Activated CD8-positive, alpha-beta memory T cell treated with anti-CD3 and anti-CD28 coated beads for 1 hour (primary cell): Measurements from ENCODE around the gene SH3GL3.

Experiments
- DNase-seq, 2 donors: peaks; one replicate each; pipeline ENCODE4 v3.0.0-alpha.2; 2020; ENCODE audit warnings: low read depth in 1 of 2; ENCODE audit errors: extremely low read depth in 1 of 2

Gene SH3GL3

GRCh38 chr15:83458381-83458780, 11.2 kb downstream of the SH3GL3 start:
- no peak for DNase-seq

- no peak for DNase-seq
Observed at GRCh38 chr15:83462026-83462425, 14.9 kb downstream of the SH3GL3 start.

GRCh38 chr15:83462953-83463433, 15.9 kb downstream of the SH3GL3 start:
- no peak for DNase-seq

- DNase-seq = no peak
Observed at GRCh38 chr15:83470887-83471286, 23.7 kb downstream of the SH3GL3 start.

DNA sequence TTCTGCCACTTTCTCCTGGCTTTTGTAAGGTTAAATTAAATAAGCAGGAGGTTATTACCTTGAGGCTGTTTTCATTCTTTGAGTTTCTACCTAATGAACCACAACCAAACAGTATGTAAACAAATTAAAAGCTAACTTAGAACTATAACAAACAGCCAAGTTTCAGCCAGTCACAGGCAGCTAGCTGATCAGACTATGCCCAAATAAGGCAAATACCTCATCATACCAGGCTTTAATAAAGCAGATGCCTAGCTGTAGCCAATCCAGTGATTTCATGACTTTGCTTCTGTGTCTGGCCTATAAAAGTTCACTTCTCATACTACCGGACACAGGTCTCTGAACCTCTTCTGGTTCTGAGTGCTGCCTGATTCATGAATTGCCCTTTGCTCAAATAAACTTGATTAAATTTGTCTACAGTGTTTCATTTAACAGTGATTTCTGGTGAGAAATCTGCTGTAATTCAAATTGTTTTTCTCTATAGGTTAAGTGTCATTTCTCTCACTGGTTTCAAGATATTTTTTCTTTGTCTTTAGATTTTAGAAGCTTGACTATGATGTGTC, 24.2 kb downstream of the SH3GL3 start:
- DNase-seq = no peak

DNA sequence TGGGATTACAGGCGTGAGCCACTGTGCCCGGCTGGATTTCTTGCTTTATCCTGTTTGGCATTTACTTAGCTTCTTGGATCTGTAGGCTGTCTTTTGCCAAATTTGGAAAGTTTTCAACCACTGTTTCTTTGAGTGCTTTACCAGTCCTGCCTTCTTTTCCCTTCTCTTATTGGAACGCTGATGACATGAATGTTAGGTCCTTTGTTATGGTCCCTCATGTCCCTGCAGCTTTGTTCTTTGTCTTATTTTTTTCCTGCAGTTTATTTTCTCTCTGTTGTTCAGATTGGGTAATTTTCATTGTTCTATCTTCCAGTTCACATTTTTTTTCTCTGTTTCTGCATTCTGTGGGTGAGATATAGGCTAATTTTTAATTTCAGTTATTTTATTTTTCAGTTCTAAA, 25.0 kb downstream of the SH3GL3 start:
- DNase-seq = no peak

DNA sequence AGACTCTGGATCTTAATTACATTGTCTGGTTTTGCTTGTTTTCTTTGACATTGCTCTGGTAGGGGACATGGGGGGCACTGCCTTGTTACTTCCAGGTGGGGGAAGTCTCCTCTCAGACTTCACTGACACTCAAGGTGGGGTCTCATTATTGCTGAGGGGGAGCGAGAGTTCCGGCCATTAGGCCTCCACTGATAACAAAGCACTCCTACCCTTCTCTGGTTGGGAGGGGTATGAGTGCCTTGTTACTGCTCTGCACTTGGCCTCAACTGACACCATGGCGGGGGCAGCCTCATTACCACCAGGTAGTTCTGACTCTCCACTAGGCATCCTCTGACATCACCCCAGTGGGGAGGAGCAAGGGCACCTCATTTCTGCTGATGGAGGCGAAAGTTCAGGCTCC, 25.7 kb downstream of the SH3GL3 start:
- no peak for DNase-seq

DNA sequence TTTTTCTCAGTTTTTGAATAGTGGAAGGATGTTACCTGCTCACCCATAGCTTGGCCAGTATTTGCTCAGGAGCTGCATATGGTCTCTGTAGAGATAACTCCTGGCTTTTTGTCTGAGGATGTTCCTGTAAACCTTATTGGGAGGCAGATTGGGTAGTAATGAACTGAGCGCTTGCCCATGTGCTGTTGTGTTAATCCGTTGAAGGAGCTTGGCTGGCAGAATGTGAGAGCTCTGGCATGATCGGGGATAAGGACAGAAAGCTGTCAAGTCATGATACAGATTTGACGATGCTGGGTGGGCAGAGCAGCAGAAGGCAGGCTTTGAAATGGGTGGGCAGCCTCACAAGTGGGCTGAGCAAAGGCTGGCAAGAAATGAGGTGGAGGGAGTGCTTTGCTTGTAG, 27.4 kb downstream of the SH3GL3 start:
- DNase-seq = no peak

GRCh38 chr15:83475551-83475950, 28.4 kb downstream of the SH3GL3 start:
- no peak for DNase-seq

DNA sequence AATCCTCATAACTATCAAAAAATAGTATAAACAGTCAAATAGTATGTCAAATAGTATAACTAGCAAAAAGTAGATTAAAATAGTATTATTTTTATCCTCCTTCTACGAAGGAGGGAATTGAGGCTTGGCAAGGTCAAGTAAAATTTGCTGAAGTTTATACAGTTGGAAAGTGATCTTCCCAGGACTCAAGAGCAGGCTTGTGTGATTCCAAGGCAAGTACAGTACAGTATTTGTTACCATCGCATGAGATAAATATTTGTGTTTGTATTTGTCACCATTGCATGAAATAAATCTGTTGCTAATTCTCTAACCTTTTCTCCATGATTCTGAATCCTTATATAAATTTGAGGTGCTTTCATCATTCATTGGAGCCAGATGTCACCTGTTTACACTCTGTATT, 28.9 kb downstream of the SH3GL3 start:
- no peak for DNase-seq

DNA sequence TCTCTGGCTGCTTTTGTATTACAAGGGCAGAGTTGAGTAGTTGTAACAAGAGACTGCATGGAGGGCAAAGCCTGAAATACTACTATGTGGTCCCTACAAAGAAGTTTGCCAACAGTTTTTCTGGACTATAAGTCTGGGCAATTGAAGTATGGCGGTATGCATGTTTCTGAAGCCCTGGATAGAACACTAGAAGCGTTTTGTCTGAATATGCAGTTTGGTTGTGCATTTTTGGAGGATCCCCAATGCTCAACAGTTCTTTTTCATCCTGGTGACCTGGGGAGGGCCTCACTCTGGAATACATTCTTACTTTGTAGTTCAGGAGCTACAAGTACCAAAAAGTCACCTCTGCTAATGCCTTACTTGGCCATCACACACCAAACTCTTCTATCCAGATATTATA, 29.6 kb downstream of the SH3GL3 start:
- no peak for DNase-seq

DNA sequence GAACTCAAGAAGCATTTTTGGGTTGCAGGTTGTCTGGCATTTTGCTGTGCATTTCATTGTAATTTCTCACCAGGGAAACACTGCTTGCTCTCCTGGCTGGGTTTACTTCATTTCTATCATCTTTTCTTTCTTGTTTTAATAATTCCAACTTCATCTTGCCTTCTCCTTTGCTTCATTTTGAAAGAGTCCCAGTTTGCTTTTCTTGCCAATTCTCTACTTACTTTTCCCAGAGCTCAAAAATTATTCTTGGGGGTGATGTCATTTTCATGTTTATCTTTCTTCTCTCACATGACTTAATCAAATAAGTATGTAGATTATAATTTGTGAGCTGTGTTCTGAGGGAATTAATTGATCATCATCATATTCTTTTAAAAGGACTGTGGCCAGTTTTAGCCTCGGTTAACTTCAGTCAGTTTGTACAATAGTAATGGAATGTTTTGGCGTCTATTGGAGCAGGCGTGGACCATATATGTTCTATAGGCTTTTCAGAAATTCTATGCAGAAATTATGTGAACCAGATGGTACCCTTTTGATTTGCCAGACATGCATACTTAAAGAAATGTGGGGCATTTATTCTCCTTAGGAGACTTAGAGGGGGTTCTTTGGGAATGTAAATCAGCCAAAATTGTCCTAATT, 30.1 kb downstream of the SH3GL3 start:
- DNase-seq = no peak

DNA sequence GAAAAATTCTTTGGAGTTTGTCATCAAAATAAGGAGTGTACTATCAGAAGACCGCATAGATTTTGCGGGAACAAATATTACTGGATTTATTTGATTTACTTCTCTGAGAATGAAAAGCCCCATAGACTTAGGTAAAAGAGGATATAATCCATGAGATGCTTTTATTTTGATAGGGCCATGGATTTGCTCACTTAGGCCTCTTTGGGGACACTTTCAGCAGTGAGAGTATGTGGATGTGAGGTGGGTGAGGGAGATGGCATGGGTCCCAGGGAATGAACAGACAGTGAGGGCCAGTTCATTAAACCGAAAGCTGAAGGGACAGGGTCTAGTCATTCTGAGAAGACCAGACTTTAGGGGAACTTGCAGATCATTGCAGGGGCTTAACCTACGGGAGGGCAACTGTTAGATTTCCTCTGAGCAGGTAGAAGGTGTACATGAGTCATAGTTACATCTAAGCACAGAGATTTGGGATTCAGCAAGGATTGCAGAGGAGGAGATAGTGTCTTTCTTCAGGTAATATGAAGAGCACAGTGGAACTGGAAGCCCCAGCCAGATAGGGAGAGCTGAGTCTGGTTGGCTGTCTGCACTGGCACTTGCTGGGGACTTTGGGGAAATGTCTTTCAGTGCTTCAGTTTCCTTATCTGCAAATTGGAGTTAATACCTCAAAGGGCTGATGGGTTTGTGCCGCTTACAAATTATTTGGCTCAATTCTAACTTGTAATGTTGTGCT, 30.8 kb downstream of the SH3GL3 start:
- no peak for DNase-seq

DNA sequence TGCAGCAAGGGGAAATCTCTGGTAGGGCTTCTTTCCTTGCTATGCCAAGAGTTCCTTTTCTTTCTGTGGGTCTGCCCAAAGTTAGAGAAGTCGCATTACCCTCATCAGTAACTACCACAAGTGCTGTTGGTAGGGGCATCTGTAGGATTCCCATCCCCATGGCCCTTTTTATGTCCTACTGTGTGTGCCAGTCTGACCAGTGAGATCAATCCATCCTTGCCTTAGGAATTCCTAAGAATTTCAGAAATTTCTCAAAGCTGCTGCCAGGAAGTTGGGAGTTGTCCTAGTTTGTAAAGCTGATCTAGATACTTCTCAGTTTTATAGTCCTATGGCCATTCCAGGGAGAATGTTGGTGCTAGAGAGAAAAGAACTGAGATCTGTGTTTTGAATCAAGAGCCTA, 36.5 kb downstream of the SH3GL3 start:
- DNase-seq = no peak

DNA sequence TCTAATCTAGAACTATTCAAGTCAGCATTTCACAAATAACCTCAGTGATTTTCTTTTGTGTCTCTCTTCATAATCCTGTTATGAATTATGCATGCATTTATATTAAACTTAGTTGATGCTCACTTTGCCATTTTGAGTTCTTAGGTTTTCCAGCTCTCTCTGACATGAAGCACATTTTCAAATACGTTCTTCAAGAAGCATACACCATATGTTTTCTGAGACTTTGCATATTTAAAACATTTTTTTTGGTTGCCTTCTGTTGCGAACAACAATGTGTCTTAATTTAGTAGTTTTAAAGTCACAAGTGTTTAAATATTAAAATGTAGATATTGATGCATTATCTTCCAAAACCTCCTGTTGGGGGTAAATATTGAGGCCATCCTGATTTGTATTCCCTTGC, 37.5 kb downstream of the SH3GL3 start:
- DNase-seq = no peak

DNA sequence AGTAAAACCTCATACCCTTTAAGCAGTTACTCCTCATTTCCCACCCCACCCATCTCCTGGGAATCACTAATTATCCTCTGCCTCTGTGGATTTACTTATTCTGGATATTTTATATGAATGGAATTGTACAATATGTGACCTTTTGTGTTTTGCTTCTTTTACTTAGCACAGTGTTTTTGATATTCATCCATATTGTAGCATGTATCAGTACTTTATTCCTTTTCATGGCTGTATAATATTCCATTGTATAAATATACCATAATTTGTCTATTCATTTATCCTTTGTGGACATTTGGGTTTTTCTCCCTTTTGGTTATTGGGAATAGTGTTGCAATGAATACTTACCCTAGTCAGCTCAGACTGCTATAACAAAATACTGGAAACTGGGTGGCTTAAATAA, 39.2 kb downstream of the SH3GL3 start:
- DNase-seq = no peak

DNA sequence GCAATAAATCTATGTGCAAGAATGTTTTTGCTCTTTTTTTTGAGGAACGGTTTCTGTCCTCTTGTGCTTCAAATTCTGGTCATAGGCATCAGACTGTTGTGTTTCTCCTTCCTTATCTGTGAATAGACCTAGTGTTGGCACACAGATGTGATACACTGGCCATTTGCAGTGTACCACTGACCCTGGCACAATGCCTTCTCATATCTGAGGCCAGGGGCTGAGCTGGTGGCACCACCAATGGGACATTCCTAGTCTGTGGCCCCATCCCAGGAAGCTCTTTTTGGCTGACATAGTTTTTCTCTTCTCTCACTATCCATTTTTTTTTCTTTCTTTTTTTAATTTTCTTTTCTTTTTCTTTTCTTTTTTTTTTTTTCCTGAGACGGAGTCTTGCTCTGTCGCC, 40.4 kb downstream of the SH3GL3 start:
- DNase-seq = no peak

DNA sequence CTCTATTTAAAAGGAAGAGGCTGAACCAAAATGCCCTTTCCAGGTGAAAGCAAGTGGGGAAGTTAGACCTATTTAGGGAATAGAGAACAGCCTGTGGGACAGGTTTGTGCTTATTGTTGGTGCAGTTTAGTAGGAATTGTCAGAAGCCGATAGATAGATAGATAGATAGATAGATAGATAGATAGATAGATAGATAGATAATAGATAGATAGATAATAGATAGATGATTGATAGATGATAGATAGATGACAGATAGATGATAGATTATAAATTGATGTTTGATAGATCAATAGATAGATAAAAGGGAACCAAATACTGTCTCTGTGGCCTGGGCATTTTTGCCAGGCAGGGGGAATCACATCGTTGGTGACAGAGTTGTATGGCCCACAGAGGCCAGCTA, 42.5 kb downstream of the SH3GL3 start:
- DNase-seq = no peak

- DNase-seq = no peak
Observed at GRCh38 chr15:83491486-83491885, 44.3 kb downstream of the SH3GL3 start.

GRCh38 chr15:83496766-83497165, 49.6 kb downstream of the SH3GL3 start:
- no peak for DNase-seq

GRCh38 chr15:83498374-83498773, 51.2 kb downstream of the SH3GL3 start:
- DNase-seq = no peak

DNA sequence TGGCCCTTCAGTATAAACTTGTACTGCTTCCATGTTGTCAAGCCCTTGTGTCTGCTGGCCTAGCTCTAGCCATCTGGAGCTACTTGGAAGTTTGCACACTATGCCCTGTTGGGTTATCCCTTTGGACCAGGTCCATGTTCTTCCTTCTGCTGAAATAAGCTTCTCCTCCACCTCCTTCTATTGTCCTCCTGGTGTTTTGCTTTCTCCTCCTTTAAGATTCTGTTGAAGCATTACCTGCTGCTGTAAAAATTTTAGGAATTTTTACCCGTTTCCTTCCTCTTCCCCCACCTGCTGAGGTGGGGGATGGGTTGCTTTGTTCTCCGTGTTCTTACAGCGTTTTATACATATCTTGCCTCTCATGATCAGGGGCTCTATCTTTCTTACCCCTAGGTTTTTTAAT, 51.7 kb downstream of the SH3GL3 start:
- no peak for DNase-seq
